GM12878 (cell line): ENCODE measurements around the gene IGHMBP2.

Experiments
- ETV6 ChIP-seq, 2 experiments: fragments of 450-650 bp in 1 of 2; IDR thresholded peaks in 1 of 2; conservative IDR thresholded peaks in 1 of 2; 2 replicates each; pipeline ENCODE4 v1.6.1; 2014; ENCODE audit warnings: antibody characterized with exemption in 1 of 2, borderline replicate concordance in 1 of 2, low read depth in 1 of 2, mild to moderate bottlenecking in 1 of 2, moderate library complexity in 1 of 2
- ZNF207 ChIP-seq: fragments of 450-650 bp; IDR thresholded peaks from 2 replicates; pipeline ENCODE4 v1.6.1; 2014; ENCODE audit warnings: antibody characterized with exemption, mild to moderate bottlenecking, borderline replicate concordance
- ZNF687 ChIP-seq: fragments of 450-650 bp; IDR thresholded peaks from 2 replicates; pipeline ENCODE4 v1.6.1; 2017; ENCODE audit warnings: mild to moderate bottlenecking, moderate library complexity
- ZSCAN29 ChIP-seq: fragments of 450-650 bp; IDR thresholded peaks from 2 replicates; pipeline ENCODE4 v1.6.1; 2017; ENCODE audit warnings: mild to moderate bottlenecking, moderate library complexity
- TF ChIP-seq, protein P1 (sequence below): IDR thresholded peaks from 2 replicates; pipeline ENCODE4 v1.6.1; 2011; ENCODE audit warnings: low read depth, low read length, improper control_type of control experiment, borderline replicate concordance
- TF ChIP-seq, protein P2 (sequence below): IDR thresholded peaks from 2 replicates; pipeline ENCODE4 v1.6.1; 2012; ENCODE audit warnings: low read depth, low read length, improper control_type of control experiment

GRCh38 chr11:68880851-68881250, 22.8 kb upstream of the IGHMBP2 start:
- no peak for TF ChIP-seq ZSCAN29
- TF ChIP-seq ETV6 (conservative IDR thresholded peaks at IDR 0.05 in 1 of 2, IDR thresholded peaks at IDR 0.05 in 1 of 2; ENCODE audit: borderline replicate concordance in 1 of 2, low read depth in 1 of 2): no peak
- TF ChIP-seq, protein P1, sequence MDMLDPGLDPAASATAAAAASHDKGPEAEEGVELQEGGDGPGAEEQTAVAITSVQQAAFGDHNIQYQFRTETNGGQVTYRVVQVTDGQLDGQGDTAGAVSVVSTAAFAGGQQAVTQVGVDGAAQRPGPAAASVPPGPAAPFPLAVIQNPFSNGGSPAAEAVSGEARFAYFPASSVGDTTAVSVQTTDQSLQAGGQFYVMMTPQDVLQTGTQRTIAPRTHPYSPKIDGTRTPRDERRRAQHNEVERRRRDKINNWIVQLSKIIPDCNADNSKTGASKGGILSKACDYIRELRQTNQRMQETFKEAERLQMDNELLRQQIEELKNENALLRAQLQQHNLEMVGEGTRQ: no peak
- no peak for TF ChIP-seq ZNF687
- TF ChIP-seq, protein P2, sequence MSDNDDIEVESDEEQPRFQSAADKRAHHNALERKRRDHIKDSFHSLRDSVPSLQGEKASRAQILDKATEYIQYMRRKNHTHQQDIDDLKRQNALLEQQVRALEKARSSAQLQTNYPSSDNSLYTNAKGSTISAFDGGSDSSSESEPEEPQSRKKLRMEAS: no peak
- TF ChIP-seq ZNF207: no peak
